ENCODE data around the gene STK35. TPM values are rescaled to one million over a fixed set of nuclear protein-coding genes. Genes with fewer than 3 reads are reported as not detected.

Gene STK35
- total and polyA plus RNA-seq, 2 of the 13 experiments (the other 11 are each of a cell fraction or from before 2014, with no cell fraction given), result 27.4 to 29.8 TPM

DNA sequence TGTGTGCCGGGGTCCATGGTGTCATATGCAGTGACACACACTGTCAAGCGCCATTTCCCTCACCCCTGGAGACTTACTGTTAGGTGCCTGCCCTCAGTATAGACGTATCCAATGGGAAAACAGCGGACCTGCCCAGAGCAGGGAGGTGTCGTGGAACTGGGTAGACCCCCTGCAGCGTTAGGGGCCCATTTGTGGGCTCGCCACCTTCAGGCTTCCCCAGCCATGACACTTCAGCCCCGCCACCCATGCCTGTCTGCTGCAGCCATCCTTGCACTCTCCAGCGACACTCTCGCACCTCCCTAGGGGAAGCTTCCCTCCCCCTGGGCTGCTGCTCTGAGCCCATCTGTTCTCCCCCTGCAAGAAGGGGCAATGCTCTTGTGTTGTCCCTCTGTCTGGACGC lies 43.2 kb downstream of the STK35 start:
- no peak for ATAC-seq
- 96% methylated on average over 11 of the region's 11 CpGs for WGBS (ENCODE audit: low lambda C conversion rate)
- DNase-seq (ENCODE audit: low spot score), result no peak

More for the DNA sequence above, 43.2 kb downstream of the STK35 start:
- Histone ChIP-seq H3K4me3 (replicated peaks in 1 of 3; ENCODE audit: insufficient read depth in 1 of 3, low read depth in 2 of 3, low read length in 3 of 3) (no peak overlapping the region), H3K36me3 (replicated peaks in 1 of 2; ENCODE audit: control insufficient read depth in 1 of 2, insufficient read depth in 2 of 2, low read length in 2 of 2) (peaks cover 44 to 83% of the 10 kb centered on the region in 2 experiments), H3K79me2 (ENCODE audit: insufficient read depth, low read length) (peaks cover 11% of the 10 kb centered on the region), H3K4me2 (ENCODE audit: low read depth, low read length) (no peak overlapping the region), H2AFZ (ENCODE audit: low read length) (no peak overlapping the region), H3K9ac (ENCODE audit: insufficient read depth, low read depth, low read length) (no peak overlapping the region), H4K20me1 (ENCODE audit: insufficient read depth, low read length) (peaks cover 10% of the 10 kb centered on the region), H3K27me3 (ENCODE audit: control insufficient read depth in 1 of 2, insufficient read depth in 2 of 2, low read length in 2 of 2) (no peaks in the 10 kb centered on the region), H3K9me3 (ENCODE audit: low read length) (no peaks in the 10 kb centered on the region), H3K4me1 (ENCODE audit: insufficient read depth, low read length) (no peaks in the 10 kb centered on the region), H3K27ac (ENCODE audit: extremely low read length, insufficient read depth, low read length) (no peak overlapping the region)
- POLR2A ChIA-PET, result no interaction called here
- no TSS peak for BruUV-seq (replicated peaks)
- FAIRE-seq, result no peak
- CTCF ChIA-PET (ENCODE audit: low intra/inter-chr PET ratio, low total read pairs), result no interaction called here
- intact Hi-C loops (cut with micrococcal nuclease; ENCODE audit: unreplicated experiment) (no loop called here), in situ Hi-C loops (cut with HindIII; ENCODE audit: extremely low pct_ligation_motif_present, low pct_unique_long_range_greater_than_20kb) (no loop called here)
- TF ChIP-seq, protein P1, sequence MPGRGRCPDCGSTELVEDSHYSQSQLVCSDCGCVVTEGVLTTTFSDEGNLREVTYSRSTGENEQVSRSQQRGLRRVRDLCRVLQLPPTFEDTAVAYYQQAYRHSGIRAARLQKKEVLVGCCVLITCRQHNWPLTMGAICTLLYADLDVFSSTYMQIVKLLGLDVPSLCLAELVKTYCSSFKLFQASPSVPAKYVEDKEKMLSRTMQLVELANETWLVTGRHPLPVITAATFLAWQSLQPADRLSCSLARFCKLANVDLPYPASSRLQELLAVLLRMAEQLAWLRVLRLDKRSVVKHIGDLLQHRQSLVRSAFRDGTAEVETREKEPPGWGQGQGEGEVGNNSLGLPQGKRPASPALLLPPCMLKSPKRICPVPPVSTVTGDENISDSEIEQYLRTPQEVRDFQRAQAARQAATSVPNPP (CRISPR knock-in tag; IDR thresholded peaks at IDR 0.05), result no peak
- TF ChIP-seq E2F2 (CRISPR knock-in tag; IDR thresholded peaks at IDR 0.05; ENCODE audit: borderline replicate concordance), result no peak
- no peak for TF ChIP-seq ZNF441 (CRISPR knock-in tag; IDR thresholded peaks at IDR 0.05; ENCODE audit: borderline replicate concordance)
- 0 out of 2 replicates have a peak, but pooled peaks have one; percentile 14 for TF ChIP-seq NRL (CRISPR knock-in tag; IDR thresholded peaks at IDR 0.05; ENCODE audit: borderline replicate concordance)
- TF ChIP-seq AGO2 (optimal IDR thresholded peaks at IDR 0.05; ENCODE audit: low read depth, low read length), result peak; percentile 60
- TF ChIP-seq ELF1 (CRISPR knock-in tag; IDR thresholded peaks at IDR 0.05), result no peak
- TF ChIP-seq NR2F2 (IDR thresholded peaks at IDR 0.05; ENCODE audit: borderline replicate concordance, low read depth), result no peak
- TF ChIP-seq FOXO1 (CRISPR knock-in tag; IDR thresholded peaks at IDR 0.05), result no peak

Measured in HepG2 (cell line).